HepG2 (cell line): ENCODE measurements around the gene CPNE1. TPM values are rescaled to one million over a fixed set of nuclear protein-coding genes. Genes with fewer than 3 reads are reported as not detected.

Experiments used
- CC2D1A ChIP-seq: sonication (generic); formaldehyde crosslinking; IDR thresholded peaks from 2 replicates; pipeline ENCODE4 v1.8.1; 2023; ENCODE audit warnings: mild to moderate bottlenecking, missing genetic modification reagents
- HDAC1 ChIP-seq: sonication (generic); formaldehyde crosslinking; IDR thresholded peaks from 2 replicates; pipeline ENCODE4 v1.5.1; 2020; ENCODE audit warnings: mild to moderate bottlenecking, missing genetic modification reagents
- HNF4G ChIP-seq, 2 experiments: sonication (generic) in 1 of 2; formaldehyde crosslinking in 1 of 2; IDR thresholded peaks; 2 replicates each; pipeline versions ENCODE4 v1.4.0 to v1.6.1; 2011 to 2020; ENCODE audit warnings: borderline replicate concordance in 2 of 2, low read depth in 2 of 2, mild to moderate bottlenecking in 2 of 2, low read length in 1 of 2, missing genetic modification reagents in 1 of 2, moderate library complexity in 1 of 2
- HOXA3 ChIP-seq: sonication (generic); formaldehyde crosslinking; IDR thresholded peaks from 2 replicates; pipeline ENCODE4 v1.5.0; 2020; ENCODE audit warnings: missing genetic modification reagents
- IRX3 ChIP-seq: sonication (generic); formaldehyde crosslinking; IDR thresholded peaks from 2 replicates; pipeline ENCODE4 v1.8.1; 2023; ENCODE audit warnings: mild to moderate bottlenecking, low read depth, missing genetic modification reagents, borderline replicate concordance
- ISX ChIP-seq: sonication (generic); formaldehyde crosslinking; conservative IDR thresholded peaks from 2 replicates; pipeline ENCODE4 v1.5.0; 2020; ENCODE audit warnings: missing genetic modification reagents
- KAT8 ChIP-seq: IDR thresholded peaks from 2 replicates; pipeline ENCODE4 v1.6.1; 2016; ENCODE audit warnings: missing genetic modification reagents, missing compliant biosample characterization
- NCOA2 ChIP-seq: sonication (generic); formaldehyde crosslinking; IDR thresholded peaks from 2 replicates; pipeline ENCODE4 v1.8.0; 2022; ENCODE audit warnings: inconsistent platforms
- NFYC ChIP-seq: IDR thresholded peaks from 2 replicates; pipeline ENCODE4 v1.6.1; 2016; ENCODE audit warnings: missing genetic modification reagents, missing compliant biosample characterization
- NR1H2 ChIP-seq: sonication (generic); formaldehyde crosslinking; IDR thresholded peaks from 2 replicates; pipeline ENCODE4 v1.8.1; 2022; ENCODE audit warnings: low read depth, missing genetic modification reagents, borderline replicate concordance
- SRY ChIP-seq: sonication (generic); formaldehyde crosslinking; IDR thresholded peaks from 2 replicates; pipeline ENCODE4 v1.8.0; 2022; ENCODE audit warnings: mild to moderate bottlenecking, missing genetic modification reagents
- TFDP2 ChIP-seq: sonication (generic); formaldehyde crosslinking; IDR thresholded peaks from 2 replicates; pipeline ENCODE4 v1.4.0; 2020; ENCODE audit warnings: missing genetic modification reagents
- THYN1 ChIP-seq: sonication (generic); formaldehyde crosslinking; IDR thresholded peaks from 2 replicates; pipeline ENCODE4 v1.8.1; 2023; ENCODE audit warnings: low read depth, mild to moderate bottlenecking, moderate library complexity, missing genetic modification reagents, borderline replicate concordance
- ZFX ChIP-seq: sonication (generic); formaldehyde crosslinking; IDR thresholded peaks from 2 replicates; pipeline ENCODE4 v1.4.0; 2020; ENCODE audit warnings: mild to moderate bottlenecking, low read depth, missing genetic modification reagents, moderate library complexity
- ZNF337 ChIP-seq: sonication (generic); formaldehyde crosslinking; IDR thresholded peaks from 2 replicates; pipeline ENCODE4 v1.5.1; 2020; ENCODE audit warnings: missing genetic modification reagents, low read depth, mild to moderate bottlenecking, borderline replicate concordance
- ZNF431 ChIP-seq: sonication (generic); formaldehyde crosslinking; IDR thresholded peaks from 2 replicates; pipeline ENCODE4 v1.9.0; 2022; ENCODE audit warnings: missing genetic modification reagents, low read depth, mild to moderate bottlenecking, borderline replicate concordance
- ZNF503 ChIP-seq: sonication (generic); formaldehyde crosslinking; IDR thresholded peaks from 2 replicates; pipeline ENCODE4 v1.4.0; 2020; ENCODE audit warnings: missing genetic modification reagents
- ZNF609 ChIP-seq: sonication (generic); formaldehyde crosslinking; IDR thresholded peaks from 2 replicates; pipeline ENCODE4 v1.4.0; 2020; ENCODE audit warnings: mild to moderate bottlenecking, missing genetic modification reagents, borderline replicate concordance
- ZNF7 ChIP-seq: IDR thresholded peaks from 2 replicates; pipeline ENCODE4 v1.6.1; 2016; ENCODE audit warnings: missing biosample characterization, missing genetic modification reagents
- ZNF839 ChIP-seq: sonication (generic); formaldehyde crosslinking; IDR thresholded peaks from 2 replicates; pipeline ENCODE4 v1.4.0; 2020; ENCODE audit warnings: missing genetic modification reagents, mild to moderate bottlenecking, borderline replicate concordance
- polyA plus RNA-seq, 8 experiments: library from polyadenylated mRNA; depleted of rRNA in 3 of 8; stranded (reverse) in 7 of 8; unstranded in 1 of 8; fragments of >200 nt; fragmentation: Illumina TruSeq in 4 of 8; extraction: Trizol in 4 of 8; gene quantifications; 2 replicates each; pipeline versions ENCODE4 v1.2.1 to v1.2.3, GENCODE V29; 2011 to 2016; ENCODE audit warnings: low read depth in 4 of 8, missing spikeins in 1 of 8, mixed read lengths in 1 of 8; ENCODE audit not compliant: insufficient read depth in 1 of 8
- total RNA-seq, 5 experiments: library from RNA; depleted of rRNA; stranded (reverse); fragments of >200 nt; fragmentation: Illumina TruSeq; extraction: Trizol; gene quantifications; 2 replicates each; pipeline ENCODE4 v1.2.3, GENCODE V29; 2016; ENCODE audit warnings: low read depth in 1 of 5

The CPNE1 gene
- total and polyA plus RNA-seq, 2 of the 13 experiments (the other 11 are each of a cell fraction or from before 2014, with no cell fraction given): 408 to 431 TPM

GRCh38 chr20:35619196-35620095 is 45.3 kb downstream of the CPNE1 start (continued):
- peak; percentile 95 for TF ChIP-seq IRX3
- peak; percentile 69; the same call in 1 of the 2 replicates for TF ChIP-seq ZNF609
- TF ChIP-seq ZNF839 (CRISPR knock-in tag): no peak; the same call in 1 of the 2 replicates
- TF ChIP-seq KAT8: peak; percentile 73; the same call in 1 of the 2 replicates
- TF ChIP-seq ISX (CRISPR knock-in tag): peak; percentile 70; the same call in 1 of the 2 replicates
- TF ChIP-seq NCOA2 (CRISPR knock-in tag): peak; percentile 64; the same call in 1 of the 2 replicates
- TF ChIP-seq ZNF431 (CRISPR knock-in tag): peak; percentile 98
- peak; percentile 96 for TF ChIP-seq SRY (CRISPR knock-in tag)
- TF ChIP-seq THYN1 (CRISPR knock-in tag): no peak
- peak; percentile 72; the same call in 1 of the 2 replicates for TF ChIP-seq ZNF503 (CRISPR knock-in tag)
- no peak; the same call in 1 of the 2 replicates for TF ChIP-seq HNF4G (IDR thresholded peaks at IDR 0.05; ENCODE audit: borderline replicate concordance, low read depth, low read length)
- peak; percentile 73; the same call in 1 of the 2 replicates for TF ChIP-seq HNF4G (CRISPR knock-in tag; IDR thresholded peaks at IDR 0.05; ENCODE audit: borderline replicate concordance, low read depth)
- no peak for TF ChIP-seq CC2D1A (CRISPR knock-in tag)
- TF ChIP-seq NR1H2 (CRISPR knock-in tag): peak; percentile 55; the same call in 1 of the 2 replicates
- peak; percentile 95 for TF ChIP-seq TFDP2
- no peak for TF ChIP-seq ZNF337 (CRISPR knock-in tag)
- TF ChIP-seq HDAC1 (CRISPR knock-in tag): peak; percentile 94
- peak; percentile 90 for TF ChIP-seq HOXA3
- TF ChIP-seq ZNF7 (CRISPR knock-in tag): 0 out of 2 replicates have a peak, but pooled peaks have one; percentile 61
- peak; percentile 85 for TF ChIP-seq ZFX (CRISPR knock-in tag)
- TF ChIP-seq NFYC (CRISPR knock-in tag): peak; percentile 50
